Esophagus squamous epithelium (tissue), 5 donors: Measurements from ENCODE around the gene MYO7B. TPM values are rescaled to one million over a fixed set of nuclear protein-coding genes. Genes with fewer than 3 reads are reported as not detected.

Source experiments
- DNase-seq: peaks from one replicate; lab custom pipeline; 2025; lab: John Stamatoyannopoulos, UW
- H3K27ac ChIP-seq, 4 donors: fragments of 200-600 bp; sonication (generic); one replicate each; pipeline ENCODE4 v1.5.1; 2016 to 2019; ENCODE audit warnings: mild to moderate bottlenecking in 1 of 4
- H3K27me3 ChIP-seq, 4 donors: fragments of 200-600 bp; sonication (generic); 1 replicate in 3 of 4; 2 replicates in 1 of 4; pipeline versions ENCODE4 v1.5.1 to v1.6.0; 2017 to 2021; ENCODE audit warnings: antibody characterized with exemption in 1 of 4
- H3K36me3 ChIP-seq, 3 donors: fragments of 200-600 bp; sonication (generic); one replicate each; pipeline ENCODE4 v1.5.1; 2016 to 2019
- H3K4me1 ChIP-seq, 3 donors: fragments of 200-600 bp; sonication (generic); one replicate each; pipeline ENCODE4 v1.5.1; 2017 to 2019
- H3K4me3 ChIP-seq, 4 donors: fragments of 200-600 bp; sonication (generic); 1 replicate in 3 of 4; 2 replicates in 1 of 4; pipeline ENCODE4 v1.5.1; 2016 to 2019; ENCODE audit warnings: mild to moderate bottlenecking in 2 of 4, moderate library complexity in 1 of 4
- H3K9me3 ChIP-seq, 3 donors: fragments of 200-600 bp; sonication (generic); one replicate each; pipeline ENCODE4 v1.5.1; 2016 to 2019
- POLR2A ChIP-seq, 4 donors: fragments of 450-650 bp; IDR thresholded peaks; one replicate each; pipeline ENCODE4 v1.6.1; 2017; ENCODE audit warnings: antibody characterized with exemption in 4 of 4, mild to moderate bottlenecking in 4 of 4, moderate library complexity in 3 of 4
- WGBS, 2 donors: methylation state at CpG; one replicate each; pipeline ENCODE4 v1.1.5; 2018; 5-methylcytosine and 5-hydroxymethylcytosine counted together
- intact Hi-C: fragments of 100-400 bp; cut with DNase I; formaldehyde crosslinking; loops from one replicate; pipeline ENCODE4 v1.15.0; 2022
- total RNA-seq, 4 donors: library from RNA; depleted of rRNA; stranded (reverse); fragments of >200 nt; gene quantifications; one replicate each; pipeline ENCODE4 v1.1.0, GENCODE V29; 2016
- TF ChIP-seq, protein P1 (sequence below), 6 experiments: fragments of 450-650 bp in 4 of 6; fragments of 200-600 bp in 2 of 6; sonication (generic) in 2 of 6; IDR thresholded peaks; one replicate each; pipeline ENCODE4 v1.5.1; 2016 to 2019; ENCODE audit warnings: antibody characterized with exemption in 6 of 6, mild to moderate bottlenecking in 4 of 6, moderate library complexity in 4 of 6
- donor health status: DM: yes; HTN: yes; CAD: no.

The MYO7B gene
- total RNA-seq: under 1 TPM in 1 of 4 donors, not detected in 3; 0.19 TPM

DNA sequence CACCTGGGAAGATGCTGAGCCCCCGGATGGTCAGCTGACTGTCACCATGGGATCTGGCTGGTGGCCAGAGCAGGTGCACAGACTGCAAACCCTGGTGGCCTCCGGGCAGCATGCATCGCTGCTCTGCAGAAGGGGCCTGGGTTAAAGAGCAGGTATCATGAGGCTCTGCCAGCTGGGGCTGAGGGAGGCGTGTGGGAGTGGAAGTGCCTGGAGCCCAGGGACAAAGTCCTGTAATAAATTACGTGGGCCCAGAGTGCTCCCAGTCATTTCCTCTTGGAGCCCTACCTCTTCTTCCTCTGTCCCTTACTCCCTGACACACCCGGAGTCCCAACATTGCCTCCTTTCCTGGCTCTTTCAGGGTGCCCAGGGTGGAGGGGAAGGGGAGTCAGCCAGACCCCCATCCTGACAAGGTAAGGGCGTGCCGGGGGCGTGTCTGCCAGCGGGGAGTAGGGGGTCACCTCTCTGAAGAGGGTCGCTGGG, at the start of gene MYO7B:
TSS of gene MYO7B (plus strand) at position 262 of the 480 bp plus-strand sequence. CDS start 24,040 bp downstream, outside the sequence.
- Histone ChIP-seq H3K9me3 (no peaks in the 10 kb centered on the region), H3K27me3 (peaks cover 0 to 34% (median 0%) of the 10 kb centered on the region in 4 donors), H3K4me3 (no peak within 1 kb of the TSS), H3K27ac (no peak within 1 kb of the TSS), H3K4me1 (no peaks in the 10 kb centered on the region), H3K36me3 (no peaks in the 10 kb centered on the region)
- intact Hi-C loops: no loop called here
- DNase-seq: no peak
- TF ChIP-seq, protein P1, sequence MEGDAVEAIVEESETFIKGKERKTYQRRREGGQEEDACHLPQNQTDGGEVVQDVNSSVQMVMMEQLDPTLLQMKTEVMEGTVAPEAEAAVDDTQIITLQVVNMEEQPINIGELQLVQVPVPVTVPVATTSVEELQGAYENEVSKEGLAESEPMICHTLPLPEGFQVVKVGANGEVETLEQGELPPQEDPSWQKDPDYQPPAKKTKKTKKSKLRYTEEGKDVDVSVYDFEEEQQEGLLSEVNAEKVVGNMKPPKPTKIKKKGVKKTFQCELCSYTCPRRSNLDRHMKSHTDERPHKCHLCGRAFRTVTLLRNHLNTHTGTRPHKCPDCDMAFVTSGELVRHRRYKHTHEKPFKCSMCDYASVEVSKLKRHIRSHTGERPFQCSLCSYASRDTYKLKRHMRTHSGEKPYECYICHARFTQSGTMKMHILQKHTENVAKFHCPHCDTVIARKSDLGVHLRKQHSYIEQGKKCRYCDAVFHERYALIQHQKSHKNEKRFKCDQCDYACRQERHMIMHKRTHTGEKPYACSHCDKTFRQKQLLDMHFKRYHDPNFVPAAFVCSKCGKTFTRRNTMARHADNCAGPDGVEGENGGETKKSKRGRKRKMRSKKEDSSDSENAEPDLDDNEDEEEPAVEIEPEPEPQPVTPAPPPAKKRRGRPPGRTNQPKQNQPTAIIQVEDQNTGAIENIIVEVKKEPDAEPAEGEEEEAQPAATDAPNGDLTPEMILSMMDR (IDR thresholded peaks at IDR 0.05): no peak
- 68% methylated on average over 6 of the region's 11 CpGs; no CpG with 5 or more reads in 1 of the 2 donors for WGBS, 2 donors

DNA sequence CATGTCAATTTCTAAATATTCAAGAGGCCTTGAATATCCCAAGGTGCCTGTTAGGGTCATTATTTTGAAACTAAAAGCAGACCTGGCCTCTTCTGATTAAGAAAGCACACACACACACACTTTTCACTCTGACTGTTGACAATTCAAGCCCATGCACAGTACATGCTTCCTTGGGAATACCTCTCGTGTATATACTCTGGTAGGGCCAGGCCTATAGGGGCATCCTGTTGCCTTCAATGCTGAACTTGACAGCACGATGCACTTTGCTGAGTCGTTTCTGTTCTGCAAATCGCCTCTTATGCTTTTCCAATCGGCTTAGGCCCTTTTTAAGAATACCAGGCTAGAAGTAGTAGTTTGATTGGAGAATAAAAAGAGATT, 49.8 kb upstream of the MYO7B start:
- 62 to 75% methylated on average over 5 of the region's 5 CpGs for WGBS, 2 donors
- Histone ChIP-seq H3K9me3 (no peaks in the 10 kb centered on the region), H3K27ac (no peak overlapping the region)

DNA sequence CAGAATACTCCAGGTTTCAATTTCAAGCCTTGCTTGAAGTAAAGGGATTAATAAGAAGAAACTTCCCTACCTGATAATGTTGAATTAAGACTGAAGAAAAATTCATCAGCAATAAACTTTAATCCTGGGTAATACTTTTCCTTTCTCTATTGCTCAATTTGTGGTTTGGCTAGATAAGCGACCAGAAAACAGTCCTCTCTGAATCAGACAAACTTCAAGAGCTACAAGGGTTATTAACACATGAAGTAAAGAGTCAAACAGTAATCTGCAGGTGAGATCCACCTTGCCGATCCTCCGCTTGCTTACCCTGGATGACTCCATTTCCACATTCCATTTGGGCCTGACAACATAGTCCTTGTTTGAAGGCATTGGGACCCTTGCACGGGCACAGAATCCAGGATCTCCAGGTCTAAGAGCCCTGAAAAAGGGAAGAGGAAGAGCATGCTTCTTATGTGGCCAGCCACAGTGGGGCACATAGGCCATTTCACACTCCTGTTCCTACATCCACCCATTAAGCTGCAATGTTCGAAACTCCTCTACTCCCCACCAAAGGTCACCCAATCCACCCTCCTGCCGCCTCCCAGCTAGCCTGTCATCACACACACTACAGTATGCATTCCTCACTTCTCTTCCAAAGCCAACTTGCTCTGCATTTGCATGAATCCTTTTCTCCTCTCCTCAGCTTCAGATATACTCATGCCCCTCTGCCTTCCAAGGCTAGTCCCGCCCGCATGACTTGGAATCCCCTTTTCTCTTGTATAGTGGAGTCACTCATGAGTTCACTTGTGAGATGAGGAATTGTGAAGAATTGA, 49.0 kb upstream of the MYO7B start:
- no peaks in the 10 kb centered on the region for H3K9me3 ChIP-seq
- intact Hi-C loops: no loop called here
- H3K27ac ChIP-seq: no peak overlapping the region
- 77 to 80% methylated on average over 8 of the region's 8 CpGs for WGBS, 2 donors
- no peak for DNase-seq
- no peak for TF ChIP-seq POLR2A (IDR thresholded peaks at IDR 0.05)
- H3K4me3 ChIP-seq: no peak overlapping the region
- H3K4me1 ChIP-seq: no peaks in the 10 kb centered on the region
- peaks cover 15 to 99% (median 29%) of the 10 kb centered on the region in 3 donors for H3K36me3 ChIP-seq
- H3K27me3 ChIP-seq: no peaks in the 10 kb centered on the region

More for the DNA sequence above, 49.8 kb upstream of the MYO7B start:
- H3K4me1 ChIP-seq: no peaks in the 10 kb centered on the region
- intact Hi-C loops: no loop called here
- no peak for TF ChIP-seq POLR2A (IDR thresholded peaks at IDR 0.05)
- TF ChIP-seq, protein P1 (IDR thresholded peaks at IDR 0.05): no peak
- no peaks in the 10 kb centered on the region for H3K27me3 ChIP-seq
- no peak for DNase-seq
- H3K4me3 ChIP-seq: no peak overlapping the region
- H3K36me3 ChIP-seq: peaks cover 15 to 99% (median 36%) of the 10 kb centered on the region in 3 donors

DNA sequence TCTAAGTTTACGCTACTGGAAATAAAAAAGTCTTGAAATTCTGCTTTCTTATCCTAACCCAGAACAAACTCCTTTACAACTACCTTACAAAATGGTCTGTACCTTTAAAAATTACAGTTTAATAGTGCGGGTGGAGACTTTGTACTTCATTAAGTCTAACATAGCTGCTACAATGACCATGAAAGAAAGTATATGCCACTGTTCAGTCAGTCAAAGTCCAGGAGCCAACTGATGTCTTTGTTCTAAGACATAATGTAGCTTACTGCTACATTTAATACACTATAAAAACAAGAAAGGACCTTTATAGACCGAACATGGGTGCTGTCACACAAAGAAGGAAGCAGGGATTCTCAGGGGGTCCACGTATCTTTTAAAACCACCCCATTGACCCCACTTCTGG, 45.2 kb upstream of the MYO7B start:
- intact Hi-C loops: no loop called here
- 85 to 89% methylated on average over 4 of the region's 4 CpGs for WGBS, 2 donors
- no peak for DNase-seq
- peaks cover 15 to 100% (median 45%) of the 10 kb centered on the region in 3 donors for H3K36me3 ChIP-seq
- no peak overlapping the region for H3K27ac ChIP-seq
- H3K4me3 ChIP-seq: no peak overlapping the region
- no peak for TF ChIP-seq POLR2A (IDR thresholded peaks at IDR 0.05)
- TF ChIP-seq, protein P1 (IDR thresholded peaks at IDR 0.05): no peak
- H3K4me1 ChIP-seq: no peaks in the 10 kb centered on the region
- H3K9me3 ChIP-seq: no peaks in the 10 kb centered on the region
- H3K27me3 ChIP-seq: no peaks in the 10 kb centered on the region

DNA sequence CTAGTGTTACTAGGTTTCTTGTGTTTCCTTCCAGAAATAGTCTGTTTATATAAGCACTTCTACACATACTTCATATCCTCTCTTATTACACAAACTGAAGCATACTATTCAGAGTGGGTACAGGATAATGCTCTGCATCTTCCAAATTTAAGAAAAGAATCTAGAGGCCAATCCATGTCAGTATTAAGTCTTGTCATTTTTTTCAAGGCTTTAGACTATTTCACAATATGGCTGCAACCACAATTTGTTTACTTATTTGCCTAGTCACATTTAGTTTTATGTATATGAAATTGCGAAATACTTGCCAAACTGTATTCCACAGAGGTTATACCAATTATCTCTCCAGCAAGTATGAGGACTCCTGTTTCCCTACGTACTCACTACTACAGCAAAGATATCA, 37.1 kb upstream of the MYO7B start:
- Histone ChIP-seq H3K36me3 (peaks cover 6 to 100% (median 22%) of the 10 kb centered on the region in 3 donors), H3K27ac (no peak overlapping the region)
- intact Hi-C loops: no loop called here

More for the DNA sequence above, 37.1 kb upstream of the MYO7B start:
- no peak for DNase-seq
- WGBS, 2 donors: 89 to 95% methylated on average over 2 of the region's 2 CpGs
- Histone ChIP-seq H3K4me1 (no peaks in the 10 kb centered on the region), H3K9me3 (no peaks in the 10 kb centered on the region), H3K27me3 (no peaks in the 10 kb centered on the region), H3K4me3 (no peak overlapping the region)
- no peak for TF ChIP-seq POLR2A (IDR thresholded peaks at IDR 0.05)
- TF ChIP-seq, protein P1 (IDR thresholded peaks at IDR 0.05): no peak
